ENCODE data around the gene RABGAP1L.

DNA sequence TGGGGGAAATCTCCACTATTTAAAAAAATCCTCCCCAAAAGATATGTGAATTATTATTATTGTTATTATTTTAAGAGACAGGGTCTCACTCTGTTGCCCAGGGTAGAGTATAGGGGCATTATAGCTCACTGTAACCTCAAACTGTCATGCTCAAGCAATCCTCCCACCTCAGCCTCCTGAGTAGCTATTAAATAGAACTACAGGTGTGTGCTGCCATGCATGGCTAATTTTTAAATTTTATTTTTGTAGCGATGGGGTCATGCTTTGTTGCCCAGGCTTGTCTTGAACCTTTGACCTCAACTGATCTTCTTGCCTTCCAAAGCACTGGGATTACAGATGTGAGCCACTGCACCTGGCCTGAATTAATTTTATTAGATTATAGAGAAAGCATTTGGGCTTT, 116.8 kb downstream of the RABGAP1L start:
- TF ChIP-seq POLR2A (IDR thresholded peaks at IDR 0.05; ENCODE audit: low read length) = no peak
- TF ChIP-seq GATA1 (IDR thresholded peaks at IDR 0.05; ENCODE audit: low read depth, low read length) = no peak

Data from erythroblast (primary cell).